Placental pericyte (primary cell): ENCODE data around the gene LACRT. TPM values are rescaled to one million over a fixed set of nuclear protein-coding genes. Genes with fewer than 3 reads are reported as not detected.

Experiments used
- total RNA-seq: library from RNA; depleted of rRNA; stranded (reverse); fragments of >200 nt; gene quantifications from 2 replicates; pipeline ENCODE4 v1.2.3, GENCODE V29; 2012

Gene LACRT
- not detected in 2 replicates for total RNA-seq

GRCh38 chr12:54634795-54635194 lies at the start of gene LACRT:
Gene LACRT, minus strand, starts transcription at chr12:54634895. Its CDS starts 54 bp downstream, at chr12:54634841.

GRCh38 chr12:54648265-54648664 lies 13.6 kb upstream of the LACRT start, which contains the start of gene DCD:
Gene DCD, minus strand, starts transcription at chr12:54648365. Its CDS starts 62 bp downstream, at chr12:54648303.

GRCh38 chr12:54588110-54588889 lies 46.4 kb downstream of the LACRT start, which contains the start of gene PPP1R1A:
Gene PPP1R1A, minus strand, starts transcription at chr12:54588659. Its CDS starts 171 bp downstream, at chr12:54588488.

Other genes starting within 250 kb of the LACRT start
- gene ITGA5, start 215.6 kb downstream of the LACRT start, total RNA-seq: 298 and 790 TPM in 2 replicates
- gene GTSF1, start 161.3 kb downstream of the LACRT start, total RNA-seq: 8.1 and 13.5 TPM in 2 replicates
- 0.14 TPM in 1 of 2 replicates, not detected in the other for gene NCKAP1L, start 137.1 kb downstream of the LACRT start, total RNA-seq
- gene PDE1B, start 85.3 kb downstream of the LACRT start, total RNA-seq: not detected in 2 replicates
- not detected in 2 replicates for gene PPP1R1A, start 46.2 kb downstream of the LACRT start, total RNA-seq
- gene DCD, start 13.5 kb upstream of the LACRT start, total RNA-seq: not detected in 2 replicates
- gene MUCL1, start 219.6 kb upstream of the LACRT start, total RNA-seq: not detected in 2 replicates